ENCODE data around the gene ALG2. TPM values are rescaled to one million over a fixed set of nuclear protein-coding genes. Genes with fewer than 3 reads are reported as not detected.

Gene ALG2
- total RNA-seq, 2 experiments from 2014 or later: 26.5 to 35.2 TPM

DNA sequence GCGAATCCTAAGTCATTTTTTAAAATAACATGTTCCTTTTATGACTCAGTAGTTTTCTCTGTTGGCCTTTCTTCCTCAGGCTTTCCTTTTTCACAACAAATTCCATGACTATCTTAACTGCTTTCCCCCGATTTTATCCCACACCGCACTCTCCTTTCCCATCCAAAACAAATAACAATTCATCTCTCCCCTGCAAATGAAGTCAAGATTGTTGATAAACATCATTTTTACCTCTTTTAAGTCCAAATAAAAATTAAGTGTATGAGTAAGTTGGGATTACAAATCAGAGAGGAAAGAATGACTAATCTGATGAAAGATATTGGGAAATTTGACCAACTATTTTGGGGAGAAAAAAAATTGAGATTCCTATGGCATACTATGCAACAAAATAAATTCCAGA, 47.7 kb upstream of the ALG2 start:
- H3K9me2 ChIP-seq (ENCODE audit: insufficient read depth, low read length): no peaks in the 10 kb centered on the region
- intact Hi-C loops (cut with micrococcal nuclease; ENCODE audit: unreplicated experiment): loop anchor here (5.0 to 10.0 kb wide), 3 partner anchors 548 to 1328 kb away; no protein-coding TSS in a partner anchor
- no peak overlapping the region for H3K27ac ChIP-seq (ENCODE audit: low read depth, low read length, poor library complexity, severe bottlenecking)
- DNase-seq (ENCODE audit: low spot score): no peak
- no peak overlapping the region for H3K4me3 ChIP-seq (ENCODE audit: low read depth, low read length, poor library complexity, severe bottlenecking)
- H3K79me2 ChIP-seq (ENCODE audit: insufficient read depth, low read depth, low read length): no peaks in the 10 kb centered on the region
- no peak overlapping the region for H3K4me2 ChIP-seq (ENCODE audit: low read length)
- no peak overlapping the region for H2AFZ ChIP-seq (ENCODE audit: low read length)
- H4K20me1 ChIP-seq (ENCODE audit: insufficient read depth, low read length): no peaks in the 10 kb centered on the region
- POLR2A ChIA-PET: interaction anchor here (0.6 kb wide), 1 partner anchor 420 kb away, joined by 3 read pairs; no protein-coding TSS in a partner anchor
- H3K9me3 ChIP-seq (ENCODE audit: low read length): no peaks in the 10 kb centered on the region
- CTCF ChIA-PET (ENCODE audit: unreplicated experiment): no interaction called here
- no peaks in the 10 kb centered on the region for H3K36me3 ChIP-seq (ENCODE audit: insufficient read depth, low read length)
- no peaks in the 10 kb centered on the region for H3K4me1 ChIP-seq (ENCODE audit: insufficient read depth, low read length, poor library complexity, severe bottlenecking)
- TF ChIP-seq, protein P1, sequence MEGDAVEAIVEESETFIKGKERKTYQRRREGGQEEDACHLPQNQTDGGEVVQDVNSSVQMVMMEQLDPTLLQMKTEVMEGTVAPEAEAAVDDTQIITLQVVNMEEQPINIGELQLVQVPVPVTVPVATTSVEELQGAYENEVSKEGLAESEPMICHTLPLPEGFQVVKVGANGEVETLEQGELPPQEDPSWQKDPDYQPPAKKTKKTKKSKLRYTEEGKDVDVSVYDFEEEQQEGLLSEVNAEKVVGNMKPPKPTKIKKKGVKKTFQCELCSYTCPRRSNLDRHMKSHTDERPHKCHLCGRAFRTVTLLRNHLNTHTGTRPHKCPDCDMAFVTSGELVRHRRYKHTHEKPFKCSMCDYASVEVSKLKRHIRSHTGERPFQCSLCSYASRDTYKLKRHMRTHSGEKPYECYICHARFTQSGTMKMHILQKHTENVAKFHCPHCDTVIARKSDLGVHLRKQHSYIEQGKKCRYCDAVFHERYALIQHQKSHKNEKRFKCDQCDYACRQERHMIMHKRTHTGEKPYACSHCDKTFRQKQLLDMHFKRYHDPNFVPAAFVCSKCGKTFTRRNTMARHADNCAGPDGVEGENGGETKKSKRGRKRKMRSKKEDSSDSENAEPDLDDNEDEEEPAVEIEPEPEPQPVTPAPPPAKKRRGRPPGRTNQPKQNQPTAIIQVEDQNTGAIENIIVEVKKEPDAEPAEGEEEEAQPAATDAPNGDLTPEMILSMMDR (conservative IDR thresholded peaks at IDR 0.05; ENCODE audit: low read length): no peak
- no peak for TF ChIP-seq EZH2phosphoT487 (IDR thresholded peaks at IDR 0.05; ENCODE audit: borderline replicate concordance, low read depth, low read length)
- BruUV-seq (replicated peaks): no TSS peak

DNA sequence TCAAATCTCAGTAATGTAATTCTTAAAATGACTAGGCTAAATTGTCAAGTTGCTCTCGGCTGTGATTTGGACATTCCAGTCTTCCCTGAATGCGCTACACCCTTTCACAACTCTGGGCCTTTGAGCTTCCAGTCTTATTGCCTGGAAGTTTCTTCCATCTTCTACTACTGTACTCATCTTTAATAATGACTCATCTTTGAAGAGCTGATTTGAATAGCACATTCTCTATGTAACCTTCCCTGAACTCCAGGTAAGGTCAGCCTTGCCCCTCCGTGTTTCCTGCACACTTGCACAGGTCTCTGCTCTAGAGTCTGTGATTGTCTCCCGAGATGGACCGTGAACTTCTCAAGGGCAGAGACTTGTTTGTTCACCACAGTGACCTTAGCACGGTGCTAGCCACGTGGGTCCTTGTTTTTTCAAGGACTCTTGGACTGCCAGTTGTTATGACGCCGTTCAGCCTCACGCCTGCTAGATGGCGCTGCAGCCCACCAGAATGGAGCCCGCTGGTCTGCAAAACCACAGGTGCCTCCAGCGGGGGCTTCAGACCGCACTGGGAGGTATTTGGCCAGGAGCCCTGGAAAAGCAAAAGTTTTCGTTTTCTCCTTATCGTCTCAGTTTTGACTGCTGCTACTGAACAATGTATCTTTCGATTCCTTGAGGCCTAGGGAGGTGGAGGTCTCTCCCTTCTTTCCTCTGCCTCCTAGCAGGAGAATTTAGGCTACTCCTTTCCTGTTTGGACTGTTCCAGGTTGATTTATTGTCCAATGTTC, 44.7 kb upstream of the ALG2 start:
- no peaks in the 10 kb centered on the region for H4K20me1 ChIP-seq (ENCODE audit: insufficient read depth, low read length)
- no peak for TF ChIP-seq EZH2phosphoT487 (IDR thresholded peaks at IDR 0.05; ENCODE audit: borderline replicate concordance, low read depth, low read length)
- TF ChIP-seq, protein P1 (conservative IDR thresholded peaks at IDR 0.05; ENCODE audit: low read length): peak; percentile 94
- intact Hi-C loops (cut with micrococcal nuclease; ENCODE audit: unreplicated experiment): loop anchor here (5.0 to 10.0 kb wide), 3 partner anchors 551 to 1331 kb away; no protein-coding TSS in a partner anchor
- H3K36me3 ChIP-seq (ENCODE audit: insufficient read depth, low read length): no peaks in the 10 kb centered on the region
- peak overlapping the region; percentile 57; the same call in 1 of the 2 replicates for H2AFZ ChIP-seq (ENCODE audit: low read length)
- BruUV-seq (replicated peaks): no TSS peak
- peak; percentile 77 for DNase-seq (ENCODE audit: low spot score)
- H3K4me1 ChIP-seq (ENCODE audit: insufficient read depth, low read length, poor library complexity, severe bottlenecking): peaks cover 4% of the 10 kb centered on the region
- no peak overlapping the region for H3K27ac ChIP-seq (ENCODE audit: low read depth, low read length, poor library complexity, severe bottlenecking)
- no peak overlapping the region for H3K4me3 ChIP-seq (ENCODE audit: low read depth, low read length, poor library complexity, severe bottlenecking)
- peak overlapping the region; percentile 38; the same call in 1 of the 2 replicates for H3K4me2 ChIP-seq (ENCODE audit: low read length)
- no peaks in the 10 kb centered on the region for H3K79me2 ChIP-seq (ENCODE audit: insufficient read depth, low read depth, low read length)
- no peaks in the 10 kb centered on the region for H3K9me2 ChIP-seq (ENCODE audit: insufficient read depth, low read length)
- CTCF ChIA-PET (ENCODE audit: unreplicated experiment): no interaction called here
- POLR2A ChIA-PET: no interaction called here
- H3K9me3 ChIP-seq (ENCODE audit: low read length): no peaks in the 10 kb centered on the region

DNA sequence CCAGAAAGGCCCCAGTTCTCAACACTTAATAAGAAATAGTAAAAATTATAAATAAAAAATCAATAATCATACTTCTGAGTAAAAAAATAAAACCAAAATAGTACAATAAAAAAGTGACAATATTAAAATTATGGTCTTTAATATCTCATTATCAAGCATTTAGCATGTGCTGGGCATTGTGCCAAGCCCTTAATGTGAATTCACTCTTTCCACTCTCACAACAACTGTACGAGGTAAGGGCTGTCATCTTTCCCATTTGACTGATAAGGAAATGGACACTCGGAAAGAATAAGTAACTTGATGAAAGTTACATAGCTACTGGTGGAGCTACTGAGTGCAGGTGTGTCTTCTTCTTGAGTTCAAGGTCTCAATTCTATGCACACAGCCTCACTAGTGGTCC, 43.9 kb upstream of the ALG2 start:
- no peak overlapping the region for H3K4me3 ChIP-seq (ENCODE audit: low read depth, low read length, poor library complexity, severe bottlenecking)
- no peak for DNase-seq (ENCODE audit: low spot score)
- H2AFZ ChIP-seq (ENCODE audit: low read length): peak overlapping the region; percentile 57; the same call in 1 of the 2 replicates
- no peaks in the 10 kb centered on the region for H3K9me2 ChIP-seq (ENCODE audit: insufficient read depth, low read length)
- ChIA-PET CTCF (ENCODE audit: unreplicated experiment) (interaction anchor here (1.1 kb wide), 1 partner anchor 33 kb away, joined by 5 read pairs; no protein-coding TSS in a partner anchor), POLR2A (no interaction called here)
- H3K4me2 ChIP-seq (ENCODE audit: low read length): no peak overlapping the region
- intact Hi-C loops (cut with micrococcal nuclease; ENCODE audit: unreplicated experiment): loop anchor here (2.0 to 10.0 kb wide), 4 partner anchors 79 to 1332 kb away; no protein-coding TSS in a partner anchor
- no peak overlapping the region for H3K27ac ChIP-seq (ENCODE audit: low read depth, low read length, poor library complexity, severe bottlenecking)
- H3K36me3 ChIP-seq (ENCODE audit: insufficient read depth, low read length): no peaks in the 10 kb centered on the region
- TF ChIP-seq, protein P1 (conservative IDR thresholded peaks at IDR 0.05; ENCODE audit: low read length): no peak
- no peak for TF ChIP-seq EZH2phosphoT487 (IDR thresholded peaks at IDR 0.05; ENCODE audit: borderline replicate concordance, low read depth, low read length)
- no peaks in the 10 kb centered on the region for H4K20me1 ChIP-seq (ENCODE audit: insufficient read depth, low read length)
- H3K4me1 ChIP-seq (ENCODE audit: insufficient read depth, low read length, poor library complexity, severe bottlenecking): peaks cover 4% of the 10 kb centered on the region
- no TSS peak for BruUV-seq (replicated peaks)
- H3K79me2 ChIP-seq (ENCODE audit: insufficient read depth, low read depth, low read length): no peaks in the 10 kb centered on the region
- H3K9me3 ChIP-seq (ENCODE audit: low read length): no peaks in the 10 kb centered on the region
